22Rv1 (cell line): ENCODE data around the gene IMMP2L.

Experiments used
- ZFX ChIP-seq: fragments of 450-650 bp; IDR thresholded peaks from 2 replicates; pipeline ENCODE4 v1.6.1; 2017; ENCODE audit warnings: antibody characterized with exemption, borderline replicate concordance
- TF ChIP-seq, protein P1 (sequence below): fragments of 450-650 bp; IDR thresholded peaks from 2 replicates; pipeline ENCODE4 v1.5.1; 2017; ENCODE audit warnings: mild to moderate bottlenecking

DNA sequence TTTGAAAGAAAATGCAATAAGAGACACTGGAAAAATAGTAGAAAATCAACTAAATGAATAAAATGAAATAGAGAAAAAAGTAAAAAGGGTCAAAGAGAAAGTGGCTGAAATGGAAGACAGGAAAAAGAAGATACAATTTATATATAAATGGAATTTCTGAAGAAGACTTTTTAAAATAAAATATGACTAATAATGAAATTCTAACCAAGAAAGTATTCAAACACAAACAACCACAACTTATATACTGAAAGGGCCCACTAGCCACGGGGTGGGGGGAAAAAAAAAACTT is 232.1 kb downstream of the IMMP2L start:
- TF ChIP-seq, protein P1, sequence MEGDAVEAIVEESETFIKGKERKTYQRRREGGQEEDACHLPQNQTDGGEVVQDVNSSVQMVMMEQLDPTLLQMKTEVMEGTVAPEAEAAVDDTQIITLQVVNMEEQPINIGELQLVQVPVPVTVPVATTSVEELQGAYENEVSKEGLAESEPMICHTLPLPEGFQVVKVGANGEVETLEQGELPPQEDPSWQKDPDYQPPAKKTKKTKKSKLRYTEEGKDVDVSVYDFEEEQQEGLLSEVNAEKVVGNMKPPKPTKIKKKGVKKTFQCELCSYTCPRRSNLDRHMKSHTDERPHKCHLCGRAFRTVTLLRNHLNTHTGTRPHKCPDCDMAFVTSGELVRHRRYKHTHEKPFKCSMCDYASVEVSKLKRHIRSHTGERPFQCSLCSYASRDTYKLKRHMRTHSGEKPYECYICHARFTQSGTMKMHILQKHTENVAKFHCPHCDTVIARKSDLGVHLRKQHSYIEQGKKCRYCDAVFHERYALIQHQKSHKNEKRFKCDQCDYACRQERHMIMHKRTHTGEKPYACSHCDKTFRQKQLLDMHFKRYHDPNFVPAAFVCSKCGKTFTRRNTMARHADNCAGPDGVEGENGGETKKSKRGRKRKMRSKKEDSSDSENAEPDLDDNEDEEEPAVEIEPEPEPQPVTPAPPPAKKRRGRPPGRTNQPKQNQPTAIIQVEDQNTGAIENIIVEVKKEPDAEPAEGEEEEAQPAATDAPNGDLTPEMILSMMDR, result no peak
- TF ChIP-seq ZFX, result no peak
